Progenitor cell of endocrine pancreas (in vitro differentiated cells): Measurements from ENCODE around the gene EXOC6B. TPM values are rescaled to one million over a fixed set of nuclear protein-coding genes. Genes with fewer than 3 reads are reported as not detected.
A peak's percentile ranks its signal among the peaks of the same experiment; 100 is the strongest.

Source experiments
- DNase-seq: peaks from one replicate; pipeline ENCODE4 v3.0.0; 2021; ENCODE audit warnings: low spot score; ENCODE audit not compliant: unreplicated experiment
- H3K27ac Mint-ChIP-seq: 2 replicates; pipeline ENCODE4 v1.8.0; 2021; ENCODE audit warnings: mild to moderate bottlenecking, moderate library complexity, mixed read lengths
- H3K27me3 Mint-ChIP-seq: 2 replicates; pipeline ENCODE4 v1.8.0; 2021; ENCODE audit warnings: mixed read lengths
- H3K36me3 Mint-ChIP-seq: 2 replicates; pipeline ENCODE4 v1.8.0; 2022; ENCODE audit warnings: mixed read lengths; ENCODE audit not compliant: insufficient read depth
- H3K4me1 Mint-ChIP-seq: 2 replicates; pipeline ENCODE4 v1.8.0; 2021; ENCODE audit warnings: low read depth, mixed read lengths
- H3K4me3 Mint-ChIP-seq: 2 replicates; pipeline ENCODE4 v1.8.0; 2021; ENCODE audit warnings: low read depth, mild to moderate bottlenecking, moderate library complexity, mixed read lengths
- H3K9me3 Mint-ChIP-seq: 2 replicates; pipeline ENCODE4 v1.8.0; 2021; ENCODE audit warnings: low read depth, mixed read lengths
- total RNA-seq: library from RNA; stranded (reverse); gene quantifications from 2 replicates; pipeline ENCODE4 v1.2.1, GENCODE V29; 2021
- TF ChIP-seq, protein P1 (sequence below): fragments of 200-600 bp; sonication (generic); IDR thresholded peaks from one replicate; pipeline ENCODE4 v1.5.0; 2021; ENCODE audit warnings: antibody characterized with exemption, mild to moderate bottlenecking; ENCODE audit not compliant: unreplicated experiment

Gene EXOC6B
- total RNA-seq, 1 donor from 2014 or later = 71.9 TPM

DNA sequence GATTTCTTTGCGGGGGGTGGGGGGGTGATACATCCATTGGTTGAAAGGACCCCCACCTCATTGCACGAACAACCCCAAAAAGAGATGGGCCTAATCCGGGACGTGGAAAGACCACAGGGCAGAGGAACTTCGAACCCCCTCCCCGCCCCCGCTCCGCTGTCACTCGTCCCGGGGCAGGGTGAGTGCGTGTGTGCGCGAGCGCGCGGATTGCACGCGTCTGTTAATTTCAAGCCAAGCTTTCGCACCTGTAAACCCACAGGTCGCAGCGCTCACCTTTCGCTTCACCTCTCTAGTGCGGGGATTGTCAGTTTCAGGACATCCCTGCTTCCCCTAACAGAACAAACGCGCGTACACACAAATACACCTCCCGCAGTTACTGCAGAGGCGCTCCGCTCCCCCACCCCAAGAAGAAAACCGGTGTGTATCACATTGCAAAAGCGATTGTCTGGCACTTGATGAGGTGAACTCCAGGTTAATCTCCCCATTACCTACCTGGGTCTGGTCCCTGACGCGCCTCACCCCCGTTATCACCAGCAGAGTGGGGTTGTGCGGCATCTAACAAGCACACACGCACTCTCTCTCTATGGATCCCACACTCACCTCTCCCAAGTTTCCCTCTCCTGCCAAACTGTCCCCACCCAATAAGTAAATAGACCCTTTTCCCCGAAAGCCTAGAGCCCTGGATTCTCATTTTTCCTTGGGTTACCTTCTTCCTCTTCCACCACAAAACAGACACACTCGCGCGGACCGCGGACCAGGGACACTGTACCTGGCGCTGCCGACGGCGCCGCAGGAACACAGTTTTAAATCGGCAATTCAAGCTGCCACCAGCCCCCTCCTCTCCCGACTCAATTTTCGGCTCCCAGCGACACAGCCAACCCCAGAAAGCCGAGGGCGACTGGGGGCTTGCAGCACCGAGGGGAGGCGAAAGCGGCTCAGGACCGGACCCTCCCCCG is 679.2 kb downstream of the EXOC6B start:
- Mint-ChIP-seq H3K27ac (peak overlapping the region; percentile 46), H3K36me3 (peaks cover 2% of the 10 kb centered on the region), H3K9me3 (no peaks in the 10 kb centered on the region), H3K4me1 (peaks cover 32% of the 10 kb centered on the region), H3K4me3 (peak overlapping the region; percentile 79), H3K27me3 (peaks cover 52% of the 10 kb centered on the region)
- TF ChIP-seq, protein P1, sequence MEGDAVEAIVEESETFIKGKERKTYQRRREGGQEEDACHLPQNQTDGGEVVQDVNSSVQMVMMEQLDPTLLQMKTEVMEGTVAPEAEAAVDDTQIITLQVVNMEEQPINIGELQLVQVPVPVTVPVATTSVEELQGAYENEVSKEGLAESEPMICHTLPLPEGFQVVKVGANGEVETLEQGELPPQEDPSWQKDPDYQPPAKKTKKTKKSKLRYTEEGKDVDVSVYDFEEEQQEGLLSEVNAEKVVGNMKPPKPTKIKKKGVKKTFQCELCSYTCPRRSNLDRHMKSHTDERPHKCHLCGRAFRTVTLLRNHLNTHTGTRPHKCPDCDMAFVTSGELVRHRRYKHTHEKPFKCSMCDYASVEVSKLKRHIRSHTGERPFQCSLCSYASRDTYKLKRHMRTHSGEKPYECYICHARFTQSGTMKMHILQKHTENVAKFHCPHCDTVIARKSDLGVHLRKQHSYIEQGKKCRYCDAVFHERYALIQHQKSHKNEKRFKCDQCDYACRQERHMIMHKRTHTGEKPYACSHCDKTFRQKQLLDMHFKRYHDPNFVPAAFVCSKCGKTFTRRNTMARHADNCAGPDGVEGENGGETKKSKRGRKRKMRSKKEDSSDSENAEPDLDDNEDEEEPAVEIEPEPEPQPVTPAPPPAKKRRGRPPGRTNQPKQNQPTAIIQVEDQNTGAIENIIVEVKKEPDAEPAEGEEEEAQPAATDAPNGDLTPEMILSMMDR = no peak
- DNase-seq = no peak

DNA sequence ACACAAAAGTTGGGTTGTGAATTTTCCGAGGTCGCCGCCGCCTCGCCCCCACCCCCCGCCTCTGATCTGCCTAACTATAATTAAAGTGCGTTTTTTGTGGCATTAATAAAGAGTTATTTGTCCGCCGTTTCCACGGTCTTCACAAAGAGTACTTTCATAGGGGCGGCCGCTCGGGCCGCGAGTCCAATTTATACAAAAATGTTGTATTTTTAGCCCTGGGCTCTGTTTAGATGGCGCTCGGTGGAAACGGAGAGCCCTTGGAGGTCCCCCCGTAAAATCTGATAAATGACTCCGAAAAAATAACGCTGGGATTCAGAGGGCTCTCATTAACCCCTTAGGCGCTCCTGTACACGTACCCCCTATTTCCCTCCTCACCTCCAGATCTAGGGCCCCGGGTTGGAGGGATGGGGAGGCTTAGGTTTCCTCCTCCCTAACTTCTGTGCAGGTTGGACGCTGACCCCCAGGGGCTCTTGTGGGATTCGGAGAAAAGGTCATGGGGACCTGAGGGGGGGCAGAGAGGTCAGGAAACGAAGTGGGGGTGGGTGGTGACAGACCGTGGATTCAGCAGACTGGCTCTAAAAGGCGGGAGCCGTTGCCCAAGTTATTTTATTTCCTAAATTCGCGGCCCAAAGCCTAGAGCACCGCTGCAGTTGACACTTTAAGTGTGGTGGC is 680.0 kb downstream of the EXOC6B start:
- DNase-seq = no peak
- Mint-ChIP-seq H3K4me1 (peaks cover 30% of the 10 kb centered on the region), H3K9me3 (no peaks in the 10 kb centered on the region), H3K27me3 (peaks cover 48% of the 10 kb centered on the region), H3K27ac (peak overlapping the region; percentile 89), H3K36me3 (peaks cover 2% of the 10 kb centered on the region), H3K4me3 (peak overlapping the region; percentile 79)
- TF ChIP-seq, protein P1 = no peak

DNA sequence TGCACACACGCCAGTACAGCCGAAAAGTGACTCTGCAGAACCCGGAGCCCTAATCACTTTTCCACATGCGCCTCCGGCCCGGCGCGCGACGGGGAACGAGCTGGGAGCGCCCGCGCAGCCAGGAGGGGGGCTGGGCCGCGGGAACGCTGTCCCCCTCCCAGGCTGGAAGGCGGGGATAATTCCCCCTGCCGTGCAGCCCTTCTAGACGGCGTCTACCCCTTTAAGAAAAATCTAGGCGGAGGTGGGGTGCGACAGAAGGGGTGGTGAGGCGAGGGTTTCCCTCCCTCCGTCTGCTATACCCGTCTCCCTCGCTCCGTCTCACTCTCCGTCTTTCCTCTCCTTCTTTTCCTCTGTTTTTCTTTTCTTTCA is 680.6 kb downstream of the EXOC6B start:
- no peaks in the 10 kb centered on the region for H3K9me3 Mint-ChIP-seq
- H3K36me3 Mint-ChIP-seq = peaks cover 2% of the 10 kb centered on the region
- no peak for DNase-seq
- H3K27ac Mint-ChIP-seq = peak overlapping the region; percentile 89
- peaks cover 30% of the 10 kb centered on the region for H3K4me1 Mint-ChIP-seq
- TF ChIP-seq, protein P1 = no peak
- peaks cover 47% of the 10 kb centered on the region for H3K27me3 Mint-ChIP-seq
- peak overlapping the region; percentile 79 for H3K4me3 Mint-ChIP-seq

DNA sequence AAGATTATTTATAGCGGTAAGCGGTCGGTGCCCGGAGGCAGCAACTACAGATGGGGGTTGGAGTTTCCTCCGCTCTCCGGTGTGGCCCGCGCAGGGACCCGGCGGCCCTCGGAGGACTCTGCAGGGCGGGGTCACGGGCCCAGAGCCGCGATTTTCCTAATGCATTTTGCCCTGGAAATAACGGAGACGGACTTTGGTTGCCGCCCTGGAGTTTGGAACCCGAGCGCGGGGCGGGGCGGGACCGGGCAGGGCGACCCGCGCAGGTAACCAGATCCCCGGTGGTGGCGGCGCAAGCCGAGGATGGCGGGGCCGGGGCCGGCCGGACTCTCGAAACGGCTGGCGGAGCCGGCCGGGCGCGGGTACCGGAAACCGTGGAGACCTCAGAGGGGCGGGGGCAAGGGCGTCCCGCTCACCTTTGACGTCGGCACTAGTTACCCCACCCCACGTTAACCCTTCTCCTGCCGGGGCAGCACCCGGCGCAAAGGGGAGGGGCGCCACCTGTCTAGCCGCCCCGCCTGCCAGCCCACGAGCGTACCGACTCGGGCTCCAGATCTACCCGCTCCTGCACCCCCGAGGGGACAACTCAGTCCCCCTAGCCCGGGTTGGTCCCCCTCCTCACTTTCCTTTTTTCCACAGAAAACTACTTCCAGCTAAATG is 681.1 kb downstream of the EXOC6B start:
- H3K27me3 Mint-ChIP-seq = peaks cover 42% of the 10 kb centered on the region
- no peak for DNase-seq
- TF ChIP-seq, protein P1 = no peak
- H3K9me3 Mint-ChIP-seq = no peaks in the 10 kb centered on the region
- peaks cover 2% of the 10 kb centered on the region for H3K36me3 Mint-ChIP-seq
- peaks cover 26% of the 10 kb centered on the region for H3K4me1 Mint-ChIP-seq
- peak overlapping the region; percentile 79 for H3K4me3 Mint-ChIP-seq
- H3K27ac Mint-ChIP-seq = peak overlapping the region; percentile 41

DNA sequence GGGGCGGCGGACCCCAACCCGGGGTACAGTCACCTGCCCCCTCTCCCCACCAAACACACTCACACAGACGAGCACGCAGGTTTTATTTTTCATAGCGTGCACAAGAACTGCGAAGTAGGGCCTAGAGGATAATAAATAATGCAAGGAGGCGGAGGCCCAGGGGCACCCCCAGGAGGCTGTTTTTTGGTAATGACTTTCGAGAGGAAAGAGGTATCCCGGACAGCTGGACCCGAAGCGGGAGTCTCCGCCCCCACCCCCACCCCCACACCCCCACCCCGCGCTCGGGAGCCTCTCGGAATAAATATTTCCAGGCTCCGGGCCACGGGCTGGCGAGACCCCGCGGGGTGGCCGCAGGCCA is 681.6 kb downstream of the EXOC6B start:
- Mint-ChIP-seq H3K4me1 (peaks cover 23% of the 10 kb centered on the region), H3K36me3 (peaks cover 2% of the 10 kb centered on the region), H3K9me3 (no peaks in the 10 kb centered on the region), H3K4me3 (peak overlapping the region; percentile 79), H3K27ac (no peak overlapping the region), H3K27me3 (peaks cover 37% of the 10 kb centered on the region)
- TF ChIP-seq, protein P1 = no peak
- DNase-seq = no peak
